Epithelial cell of esophagus (primary cell): ENCODE measurements around the gene IDI2.
A peak's percentile ranks its signal among the peaks of the same experiment; 100 is the strongest.

Experiments
- DNase-seq: peaks from one replicate; pipeline ENCODE4 v3.0.0; 2010; ENCODE audit warnings: low read depth
- H3K4me3 ChIP-seq: 2 replicates; pipeline ENCODE4 v1.5.1; 2011; ENCODE audit warnings: mild to moderate bottlenecking, low read length, control low read depth
- CTCF ChIP-seq: IDR thresholded peaks from 2 replicates; pipeline ENCODE4 v1.5.1; 2011; ENCODE audit warnings: low read depth, mild to moderate bottlenecking, low read length, control low read depth, inconsistent platforms; ENCODE audit not compliant: insufficient read depth; ENCODE audit errors: missing control alignments

IDI2 gene

GRCh38 chr10:1054684-1055083, 29.0 kb upstream of the IDI2 start:
- no peak for TF ChIP-seq CTCF
- peak; percentile 96 for DNase-seq
- H3K4me3 ChIP-seq: peak overlapping the region; percentile 17

DNA sequence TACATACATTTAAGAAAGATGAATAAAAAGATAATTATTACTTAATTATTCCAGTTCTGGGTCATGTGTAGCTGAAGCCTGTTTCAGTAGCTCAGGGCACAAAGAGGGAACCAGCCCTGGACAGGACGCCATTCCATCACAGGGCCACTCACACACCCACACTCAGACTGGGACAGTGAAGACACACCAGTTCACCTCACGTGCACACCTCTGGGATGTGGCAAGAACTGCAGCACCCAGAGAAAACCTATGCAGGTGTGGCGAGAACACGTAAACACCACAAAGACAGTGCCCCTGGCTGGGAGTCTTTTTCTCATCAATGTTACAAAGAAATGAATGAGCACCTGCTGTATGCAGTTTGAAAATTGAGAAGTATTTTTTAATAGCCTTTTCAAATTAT, 24.9 kb upstream of the IDI2 start:
- peak; percentile 28 for TF ChIP-seq CTCF
- peak overlapping the region; percentile 95 for H3K4me3 ChIP-seq
- peak; percentile 82 for DNase-seq

DNA sequence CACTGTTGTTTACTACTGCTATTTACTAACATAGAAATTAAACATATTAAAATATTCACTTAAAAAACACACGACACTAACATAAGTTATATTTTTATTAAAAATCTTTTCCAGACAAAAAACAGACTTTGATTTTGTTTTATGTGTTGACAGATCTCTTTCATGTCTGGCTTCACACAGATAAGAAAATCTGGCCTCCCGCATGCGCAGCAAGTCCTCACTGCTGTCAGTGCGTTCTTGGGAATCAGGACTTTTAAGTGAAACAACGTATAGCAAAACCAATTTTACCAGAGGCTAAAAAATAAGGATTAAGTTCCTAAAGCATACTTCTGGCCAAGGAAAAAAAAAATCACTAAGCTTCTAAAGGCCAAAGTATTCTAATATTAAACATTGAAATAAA, 24.5 kb upstream of the IDI2 start:
- TF ChIP-seq CTCF: no peak
- H3K4me3 ChIP-seq: peak overlapping the region; percentile 95
- DNase-seq: peak; percentile 52

GRCh38 chr10:1049425-1049958, 23.8 kb upstream of the IDI2 start:
- H3K4me3 ChIP-seq: peak overlapping the region; percentile 95
- TF ChIP-seq CTCF: no peak
- no peak for DNase-seq

- peak; percentile 99 for DNase-seq
- peak within 1 kb of the TSS; percentile 95 for H3K4me3 ChIP-seq
- TF ChIP-seq CTCF: no peak
Measured at GRCh38 chr10:1048732-1049424, 23.2 kb upstream of the IDI2 start, which contains the start of gene IDI1. Gene IDI1, minus strand, starts transcription at chr10:1049119. Its CDS starts 116 bp downstream, at chr10:1049003.

DNA sequence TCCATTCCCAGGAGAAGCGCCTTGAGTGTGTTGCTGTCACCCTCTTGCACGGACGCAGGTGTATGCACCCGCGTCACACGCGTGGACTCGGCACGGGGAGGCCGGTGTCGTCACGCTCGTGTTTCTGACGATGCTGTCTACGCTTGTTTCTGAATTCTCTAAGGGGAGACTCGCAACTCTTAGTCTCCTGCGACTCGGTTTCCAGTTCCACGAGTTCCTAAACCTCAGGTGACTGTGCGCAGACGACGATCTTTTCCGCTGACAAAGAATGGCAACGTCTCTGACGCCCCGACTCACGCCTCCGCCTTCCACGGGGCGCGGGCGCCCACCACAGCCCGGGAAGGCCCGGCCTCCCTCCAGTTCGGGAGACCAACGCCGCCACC, 22.7 kb upstream of the IDI2 start:
- TF ChIP-seq CTCF: no peak
- peak overlapping the region; percentile 95 for H3K4me3 ChIP-seq
- DNase-seq: no peak

GRCh38 chr10:1047937-1048336, 22.3 kb upstream of the IDI2 start:
- DNase-seq: no peak
- no peak for TF ChIP-seq CTCF
- H3K4me3 ChIP-seq: peak overlapping the region; percentile 95
